Osteocyte (in vitro differentiated cells): ENCODE results near the gene RASGEF1B. TPM values are rescaled to one million over a fixed set of nuclear protein-coding genes. Genes with fewer than 3 reads are reported as not detected.

Experiments used
- DNase-seq: peaks from one replicate; pipeline ENCODE4 v3.0.0; 2021; ENCODE audit warnings: mixed read lengths; ENCODE audit not compliant: unreplicated experiment; ENCODE audit errors: extremely low spot score
- H3K27ac Mint-ChIP-seq: one replicate; pipeline ENCODE4 v1.8.0; 2021; ENCODE audit warnings: mild to moderate bottlenecking, mixed read lengths; ENCODE audit not compliant: unreplicated experiment
- H3K27me3 Mint-ChIP-seq: one replicate; pipeline ENCODE4 v1.8.0; 2021; ENCODE audit warnings: mixed read lengths; ENCODE audit not compliant: unreplicated experiment
- H3K36me3 Mint-ChIP-seq: one replicate; pipeline ENCODE4 v1.8.0; 2021; ENCODE audit warnings: mixed read lengths; ENCODE audit not compliant: unreplicated experiment
- H3K4me1 Mint-ChIP-seq: one replicate; pipeline ENCODE4 v1.8.0; 2021; ENCODE audit warnings: mixed read lengths; ENCODE audit not compliant: unreplicated experiment
- H3K4me3 Mint-ChIP-seq: one replicate; pipeline ENCODE4 v1.8.0; 2021; ENCODE audit warnings: mild to moderate bottlenecking, moderate library complexity, mixed read lengths; ENCODE audit not compliant: unreplicated experiment
- H3K9me3 Mint-ChIP-seq: one replicate; pipeline ENCODE4 v1.8.0; 2021; ENCODE audit warnings: mixed read lengths; ENCODE audit not compliant: unreplicated experiment
- CTCF ChIP-seq: fragments of 200-600 bp; sonication (generic); IDR thresholded peaks from 2 replicates; pipeline ENCODE4 v1.5.0; 2021; ENCODE audit warnings: antibody characterized with exemption, mild to moderate bottlenecking, moderate library complexity
- total RNA-seq: library from RNA; stranded (reverse); gene quantifications from 2 replicates; pipeline ENCODE4 v1.2.1, GENCODE V29; 2021

RASGEF1B gene
- total RNA-seq, 1 donor from 2014 or later: 0.64 TPM

DNA sequence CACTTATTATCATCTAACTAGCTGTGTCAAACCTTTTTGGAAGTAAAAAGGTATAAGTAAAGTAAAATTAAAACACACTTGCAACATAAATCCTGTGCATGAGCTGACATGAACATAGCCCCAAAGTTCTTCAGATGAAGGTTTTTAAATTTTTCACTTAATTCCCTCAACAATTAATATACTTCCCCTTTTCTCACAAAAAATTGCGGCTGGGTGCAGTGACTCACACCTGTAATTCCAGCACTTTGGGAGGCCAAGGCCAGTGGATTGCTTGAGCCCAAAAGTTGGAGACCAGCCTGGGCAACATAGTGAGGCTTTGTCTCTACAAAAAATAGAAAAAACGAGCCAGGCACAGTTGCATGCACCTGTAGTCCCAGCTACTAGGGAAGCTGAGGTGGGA lies 16.8 kb downstream of the RASGEF1B start:
- Mint-ChIP-seq H3K27ac (no peak overlapping the region), H3K4me1 (no peaks in the 10 kb centered on the region), H3K27me3 (peaks cover under 1% of the 10 kb centered on the region), H3K9me3 (no peaks in the 10 kb centered on the region), H3K36me3 (no peaks in the 10 kb centered on the region), H3K4me3 (no peak overlapping the region)
- DNase-seq: no peak
- no peak for TF ChIP-seq CTCF

DNA sequence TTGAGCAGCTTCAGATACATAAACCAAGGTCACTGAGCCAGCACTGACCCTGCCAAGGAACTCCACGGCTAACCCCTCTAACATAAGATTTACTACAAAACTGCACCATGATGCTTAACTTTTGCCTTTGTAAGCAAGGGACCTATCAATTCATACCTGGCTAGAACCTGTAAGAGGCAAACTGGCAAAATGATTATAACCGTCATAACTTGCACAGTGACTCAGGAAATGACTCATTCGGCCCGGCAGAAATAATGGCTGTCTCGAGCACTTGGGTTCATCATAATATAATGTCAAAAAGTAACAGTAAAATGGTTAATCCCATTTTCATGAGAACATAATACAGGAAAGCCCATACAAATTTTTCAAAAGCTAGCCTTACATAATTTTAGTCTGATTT lies 17.2 kb downstream of the RASGEF1B start:
- Mint-ChIP-seq H3K4me1 (no peaks in the 10 kb centered on the region), H3K27me3 (no peaks in the 10 kb centered on the region), H3K27ac (no peak overlapping the region), H3K9me3 (no peaks in the 10 kb centered on the region), H3K4me3 (no peak overlapping the region), H3K36me3 (no peaks in the 10 kb centered on the region)
- no peak for TF ChIP-seq CTCF
- no peak for DNase-seq

- DNase-seq: no peak
- Mint-ChIP-seq H3K36me3 (no peaks in the 10 kb centered on the region), H3K9me3 (no peaks in the 10 kb centered on the region), H3K27me3 (no peaks in the 10 kb centered on the region), H3K4me3 (no peak overlapping the region), H3K27ac (no peak overlapping the region), H3K4me1 (no peaks in the 10 kb centered on the region)
- TF ChIP-seq CTCF: no peak
These were observed 18.7 kb downstream of the RASGEF1B start for GRCh38 chr4:81453024-81453423.

DNA sequence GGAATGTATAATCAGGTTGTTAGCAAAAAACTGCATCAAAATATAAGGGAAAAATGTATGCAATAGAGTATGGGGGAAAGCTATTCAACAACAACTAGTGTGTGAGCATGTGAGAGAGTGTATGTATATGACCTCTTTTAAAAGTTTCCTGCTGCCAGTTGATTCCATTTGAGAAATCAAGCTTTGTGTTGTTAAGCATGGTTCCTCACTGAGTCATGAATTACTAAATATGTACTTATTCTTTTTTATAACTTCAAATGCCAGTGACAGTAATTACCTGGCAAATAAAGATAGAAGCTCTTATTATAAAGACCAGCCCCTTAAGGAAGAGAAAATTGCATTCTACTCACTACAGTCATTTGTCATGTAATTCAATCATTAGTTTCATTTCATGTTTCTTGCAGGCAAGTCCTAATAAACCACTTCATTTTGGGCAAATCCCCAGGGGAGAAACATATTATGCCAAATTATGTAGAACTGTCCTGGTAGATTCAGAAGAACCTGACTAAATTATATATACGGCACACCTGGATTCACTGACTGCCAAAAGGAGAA lies 19.2 kb downstream of the RASGEF1B start:
- Mint-ChIP-seq H3K27ac (no peak overlapping the region), H3K4me1 (no peaks in the 10 kb centered on the region), H3K27me3 (no peaks in the 10 kb centered on the region), H3K4me3 (no peak overlapping the region), H3K36me3 (no peaks in the 10 kb centered on the region), H3K9me3 (no peaks in the 10 kb centered on the region)
- TF ChIP-seq CTCF: no peak
- no peak for DNase-seq

- DNase-seq: no peak
- peaks cover 10% of the 10 kb centered on the region for H3K4me1 Mint-ChIP-seq
- no peaks in the 10 kb centered on the region for H3K27me3 Mint-ChIP-seq
- no peaks in the 10 kb centered on the region for H3K36me3 Mint-ChIP-seq
- TF ChIP-seq CTCF: no peak
- H3K9me3 Mint-ChIP-seq: no peaks in the 10 kb centered on the region
- no peak overlapping the region for H3K27ac Mint-ChIP-seq
- H3K4me3 Mint-ChIP-seq: no peak overlapping the region
These were observed 22.7 kb downstream of the RASGEF1B start for GRCh38 chr4:81449015-81449414.
